PFSK-1 (cell line): ENCODE measurements around the gene BRF1.

ENCODE experiments used
- FOXP2 ChIP-seq: optimal IDR thresholded peaks from 2 replicates; pipeline ENCODE3; 2011; ENCODE audit warnings: borderline replicate concordance, control low read depth, inconsistent platforms; ENCODE audit not compliant: insufficient read depth; ENCODE audit errors: extremely low read length, extremely low read depth
- POLR2AphosphoS5 ChIP-seq: IDR thresholded peaks from 2 replicates; pipeline ENCODE4 v1.6.1; 2012; ENCODE audit warnings: low read depth, mild to moderate bottlenecking, control low read depth, low read length, moderate library complexity
- REST ChIP-seq, 2 experiments: IDR thresholded peaks; 2 replicates each; pipeline versions ENCODE4 v1.6.1 to v1.8.0; 2011 to 2012; ENCODE audit warnings: low read depth in 2 of 2, low read length in 2 of 2, control low read depth in 1 of 2, inconsistent platforms in 1 of 2, mild to moderate bottlenecking in 1 of 2, moderate library complexity in 1 of 2; ENCODE audit not compliant: insufficient read depth in 1 of 2
- SIN3A ChIP-seq: IDR thresholded peaks from 2 replicates; pipeline ENCODE4 v1.6.1; 2012; ENCODE audit warnings: mild to moderate bottlenecking, low read length, moderate library complexity, borderline replicate concordance; ENCODE audit not compliant: insufficient read depth
- TAF1 ChIP-seq: IDR thresholded peaks from 2 replicates; pipeline ENCODE4 v1.6.1; 2012; ENCODE audit warnings: low read length, control low read depth, borderline replicate concordance; ENCODE audit not compliant: insufficient read depth

Gene BRF1

GRCh38 chr14:105287249-105288102 is 13.3 kb downstream of the BRF1 start:
- TF ChIP-seq REST (IDR thresholded peaks at IDR 0.05; ENCODE audit: insufficient read depth in 1 of 2, low read depth in 2 of 2, low read length in 2 of 2) = no peak
- TF ChIP-seq TAF1 = no peak
- no peak for TF ChIP-seq FOXP2
- no peak for TF ChIP-seq SIN3A
- no peak for TF ChIP-seq POLR2AphosphoS5

- TF ChIP-seq SIN3A (no peak), REST (IDR thresholded peaks at IDR 0.05; ENCODE audit: insufficient read depth in 1 of 2, low read depth in 2 of 2, low read length in 2 of 2) (no peak), FOXP2 (no peak), TAF1 (no peak), POLR2AphosphoS5 (no peak)
Measured at GRCh38 chr14:105286759-105287144, 14.0 kb downstream of the BRF1 start.

GRCh38 chr14:105285174-105285573 is 15.6 kb downstream of the BRF1 start:
- TF ChIP-seq REST (IDR thresholded peaks at IDR 0.05; ENCODE audit: insufficient read depth in 1 of 2, low read depth in 2 of 2, low read length in 2 of 2) (no peak), POLR2AphosphoS5 (no peak), FOXP2 (no peak), TAF1 (no peak), SIN3A (no peak)

GRCh38 chr14:105283899-105284298 is 16.9 kb downstream of the BRF1 start:
- TF ChIP-seq FOXP2 (no peak), POLR2AphosphoS5 (no peak), REST (IDR thresholded peaks at IDR 0.05; ENCODE audit: insufficient read depth in 1 of 2, low read depth in 2 of 2, low read length in 2 of 2) (no peak), TAF1 (no peak), SIN3A (no peak)
